HG03378 (cell line): ENCODE measurements around the gene ZNF28.
"Not testable (repeated sequence)": the region's sequence is repeated elsewhere in the genome, so short reads cannot be mapped to it uniquely, and the experiment has no call there.

ENCODE experiments used
- ATAC-seq: cut with Tn5 transposase; IDR thresholded peaks from one replicate; pipeline ENCODE4 v1.9.1; 2021; ENCODE audit warnings: mild to moderate bottlenecking, moderate library complexity; ENCODE audit not compliant: unreplicated experiment

The ZNF28 gene

DNA sequence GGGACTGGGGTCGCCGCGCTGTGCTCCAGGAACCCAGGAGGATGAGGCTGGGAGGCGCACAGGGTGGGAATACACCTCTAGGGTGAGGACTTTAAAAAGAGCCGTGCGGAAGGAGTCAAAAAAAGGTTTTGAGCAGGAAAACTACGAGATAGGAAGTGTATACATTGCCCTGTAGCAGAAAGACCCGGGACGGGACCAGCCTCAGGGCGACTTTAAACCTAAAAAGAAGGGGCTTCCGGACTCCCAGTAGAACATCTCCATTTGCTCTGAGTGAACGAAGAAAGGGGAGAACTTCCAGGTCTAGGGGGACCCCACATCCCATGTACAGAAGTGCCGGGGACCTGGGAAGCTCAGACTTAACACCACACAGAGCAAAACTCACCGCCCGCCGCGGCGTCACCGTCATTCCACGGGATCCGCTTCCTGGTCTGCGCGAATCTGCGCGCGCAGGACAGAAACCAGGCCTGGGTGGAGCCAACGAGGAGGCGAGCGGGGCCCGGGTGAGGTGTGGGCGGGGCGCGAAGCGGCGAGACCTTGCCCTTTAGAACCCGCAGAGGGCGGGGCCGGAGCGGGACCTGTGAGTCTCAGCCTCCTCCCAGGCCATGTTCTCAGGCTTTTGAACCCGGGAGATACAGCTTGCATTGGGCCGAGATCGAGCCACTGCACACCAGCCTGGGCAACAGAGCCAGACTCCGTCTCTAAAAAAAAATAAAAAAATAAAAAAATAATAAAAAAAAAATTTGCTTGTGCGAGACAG is at the start of gene ZNF28:
Gene ZNF28, minus strand, starts transcription at position 430 of the 757 bp plus-strand sequence. CDS start 3,675 bp downstream, outside the sequence.
- not testable (repeated sequence) for ATAC-seq

DNA sequence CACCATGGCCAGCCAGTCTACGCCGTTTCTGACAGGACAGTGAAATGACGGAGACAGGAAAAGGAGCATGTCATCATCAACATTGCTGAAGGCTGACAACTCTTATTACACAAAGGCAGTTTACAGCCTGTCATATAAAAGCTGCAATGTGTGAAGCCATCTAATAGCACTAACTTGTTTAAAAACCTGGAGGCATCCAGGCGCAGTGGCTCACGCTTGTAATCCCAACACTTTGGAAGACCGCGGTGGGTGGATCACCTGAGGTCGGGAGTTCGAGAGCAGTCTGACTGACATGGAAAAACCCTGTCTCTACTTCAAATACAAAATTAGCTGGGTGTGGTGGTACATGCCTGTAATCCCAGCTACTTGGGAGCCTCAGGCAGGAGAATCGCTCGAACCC is 46.6 kb upstream of the ZNF28 start:
- ATAC-seq: not testable (repeated sequence)

GRCh38 chr19:52857378-52858191 is 36.2 kb upstream of the ZNF28 start, which contains the start of gene ZNF468:
TSS of gene ZNF468 (minus strand) at chr19:52857619. CDS start at chr19:52854272, 3,347 bp downstream.
- ATAC-seq: peak; percentile 93

GRCh38 chr19:52856540-52857377 is 35.3 kb upstream of the ZNF28 start:
- not testable (repeated sequence) for ATAC-seq

DNA sequence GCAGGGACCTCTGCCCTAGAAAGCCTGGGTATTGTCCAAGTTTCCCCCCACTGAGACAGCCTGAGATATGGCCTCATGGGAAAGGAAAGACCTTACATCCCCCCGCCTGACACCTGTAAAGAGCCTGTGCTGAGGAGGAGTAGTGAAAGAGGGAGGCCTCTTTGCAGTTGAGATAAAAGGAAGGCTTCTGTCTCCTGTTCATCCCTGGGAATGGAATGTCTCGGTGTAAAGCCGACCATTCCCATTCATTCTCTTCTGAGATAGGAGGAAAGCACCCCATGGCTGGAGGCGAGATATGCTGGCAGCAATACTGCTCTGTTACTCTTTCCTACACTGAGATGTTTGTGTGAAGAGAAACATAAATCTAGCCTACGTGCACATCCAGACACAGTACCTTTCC is 25.9 kb upstream of the ZNF28 start:
- ATAC-seq: not testable (repeated sequence)

- not testable (repeated sequence) for ATAC-seq
These were observed 19.5 kb upstream of the ZNF28 start for GRCh38 chr19:52840825-52841465.

- ATAC-seq: not testable (repeated sequence)
These were observed 12.9 kb upstream of the ZNF28 start for GRCh38 chr19:52834289-52834688.

- ATAC-seq: not testable (repeated sequence)
These were observed 12.1 kb upstream of the ZNF28 start for GRCh38 chr19:52833541-52833940.

GRCh38 chr19:52829866-52830265 is 8.4 kb upstream of the ZNF28 start:
- ATAC-seq: not testable (repeated sequence)

DNA sequence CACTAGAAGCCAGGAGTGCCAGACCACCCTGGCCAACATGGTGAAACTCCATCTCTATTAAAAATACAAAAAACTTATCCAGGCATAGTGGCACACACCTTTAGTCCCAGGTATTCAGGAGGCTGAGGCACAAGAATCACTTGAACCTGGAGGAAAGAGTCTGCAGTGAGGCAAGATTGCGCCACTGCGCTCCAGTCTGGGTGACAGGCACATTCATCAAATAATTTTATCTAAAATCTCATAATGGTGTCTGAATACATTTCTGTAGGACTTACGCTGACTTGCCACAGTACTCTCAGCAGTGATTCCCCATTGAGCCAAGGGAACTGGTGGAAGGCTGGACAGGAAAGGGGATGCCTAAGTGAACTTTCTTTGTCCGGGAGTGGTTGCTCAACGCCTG is 4.3 kb upstream of the ZNF28 start:
- ATAC-seq: no peak

GRCh38 chr19:52823676-52824075 is 2.2 kb upstream of the ZNF28 start:
- ATAC-seq: no peak

DNA sequence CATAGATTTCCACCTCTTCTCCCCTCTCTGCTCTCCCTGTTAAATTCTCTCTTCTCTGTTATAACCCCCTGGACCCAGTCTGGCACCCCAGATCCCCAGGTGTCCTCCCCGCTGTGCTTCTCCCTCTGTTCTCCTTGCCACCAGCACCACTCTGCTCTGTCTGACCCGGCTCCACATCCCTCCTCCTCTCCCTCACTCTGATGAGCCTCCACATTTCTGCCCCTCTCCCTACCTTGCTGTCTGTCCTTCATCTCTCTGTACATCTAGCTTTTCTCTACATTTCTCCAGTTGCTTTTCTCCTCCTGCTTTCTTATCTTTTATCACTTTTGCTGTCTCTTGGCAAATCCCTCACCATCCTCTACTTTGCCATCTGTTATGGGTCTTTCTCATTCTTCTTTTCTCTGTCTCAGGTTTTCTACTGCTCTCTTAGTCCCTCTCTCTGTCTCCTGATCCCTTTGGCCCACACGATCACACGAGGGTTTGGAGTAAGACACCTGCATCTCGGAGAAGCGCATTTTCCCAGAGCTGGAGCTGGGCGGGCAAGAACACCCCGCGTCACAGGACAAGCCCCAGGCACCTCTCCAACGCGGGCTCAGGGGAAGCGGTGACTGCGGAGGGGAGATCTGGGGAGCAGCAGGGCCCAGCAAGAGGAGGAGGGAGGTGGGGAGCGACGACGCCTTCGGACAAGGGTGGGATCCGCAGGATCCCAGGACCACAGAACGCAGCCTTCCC is 795 bp downstream of the ZNF28 start:
- not testable (repeated sequence) for ATAC-seq

DNA sequence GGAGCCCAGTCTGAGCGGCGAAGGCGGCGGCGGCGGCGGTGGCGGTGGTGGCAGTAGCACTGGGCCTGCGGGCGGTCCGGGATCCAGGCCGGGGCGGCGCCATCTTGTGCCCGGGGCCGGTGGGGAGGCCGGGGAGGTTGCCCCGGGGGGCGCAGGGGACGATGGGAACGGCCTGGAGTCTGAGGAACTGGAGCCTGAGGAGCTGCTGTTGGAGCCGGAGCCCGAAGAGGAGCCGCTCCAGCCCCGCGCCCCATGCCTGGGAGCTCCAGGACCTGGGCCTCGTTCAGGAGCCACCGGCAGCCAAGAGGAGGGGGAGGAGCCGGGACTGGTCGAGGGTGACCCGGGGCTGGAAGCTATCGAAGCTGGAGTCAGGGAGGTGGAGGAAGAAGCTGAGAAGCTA is 11.6 kb downstream of the ZNF28 start:
- ATAC-seq: no peak

GRCh38 chr19:52799950-52800640 is 21.3 kb downstream of the ZNF28 start:
- not testable (repeated sequence) for ATAC-seq

GRCh38 chr19:52789440-52789839 is 32.0 kb downstream of the ZNF28 start:
- no peak for ATAC-seq

DNA sequence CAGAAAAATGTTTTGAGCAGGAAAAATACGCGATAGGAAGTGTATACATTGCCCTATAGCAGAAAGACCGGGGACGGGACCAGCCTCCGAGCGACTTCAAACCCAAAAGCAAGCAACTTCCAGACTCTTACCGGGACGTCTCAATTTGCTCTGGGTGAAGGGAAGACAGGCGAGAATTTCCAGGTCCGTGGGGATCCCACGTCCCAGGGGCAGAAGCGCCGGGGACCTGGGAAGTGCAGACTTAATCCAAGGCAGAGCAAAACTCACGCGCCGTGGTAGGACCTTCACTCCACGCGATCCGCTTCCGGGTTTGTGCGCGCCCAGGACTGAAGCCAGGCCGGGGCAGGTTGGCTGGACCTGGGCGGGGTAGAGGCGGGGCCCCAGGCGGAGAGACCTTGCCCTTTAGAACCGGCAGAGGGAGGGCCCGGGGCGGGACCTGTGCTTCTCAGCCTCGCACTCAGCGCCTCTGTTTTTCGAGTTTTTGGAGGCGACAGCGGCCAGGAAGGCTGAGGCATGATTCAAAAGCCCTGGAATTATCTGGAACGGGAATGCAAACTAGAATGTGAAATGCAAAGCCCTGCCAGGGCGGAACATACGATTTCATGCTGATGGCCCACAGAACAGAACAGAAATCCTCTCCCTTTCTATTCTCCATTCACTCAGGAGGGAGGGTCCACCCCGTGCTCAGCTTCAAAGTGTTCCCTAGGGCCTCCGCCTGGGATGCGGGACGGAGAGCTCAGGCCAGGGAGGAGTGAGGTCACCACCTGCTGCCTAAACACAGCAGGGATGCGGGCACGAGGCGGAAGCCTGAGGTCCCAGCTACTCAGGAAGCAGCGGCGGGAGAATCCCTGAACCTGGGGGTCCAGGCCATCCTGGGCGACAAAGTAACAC is 34.7 kb downstream of the ZNF28 start, which contains the start of gene ZNF600:
Gene ZNF600, minus strand, starts transcription at position 328 of the 891 bp plus-strand sequence. CDS start 7,903 bp downstream, outside the sequence.
- ATAC-seq: peak; percentile 73

GRCh38 chr19:52786078-52786463 is 35.4 kb downstream of the ZNF28 start:
- ATAC-seq: peak; percentile 11

GRCh38 chr19:52785506-52785905 is 35.9 kb downstream of the ZNF28 start:
- ATAC-seq: no peak
